Activated CD4-positive, alpha-beta T cell treated with anti-CD3 and anti-CD28 coated beads, Interleukin-2, amount 50 U/mL, for 24 hours (primary cell): ENCODE measurements around the gene TMEM263.
"Not testable (repeated sequence)": the region's sequence is repeated elsewhere in the genome, so short reads cannot be mapped to it uniquely, and the experiment has no call there.

Experiments used
- DNase-seq, 2 donors: peaks; one replicate each; pipeline ENCODE4 v3.0.0-alpha.2; 2020; ENCODE audit warnings: low read depth in 1 of 2, low spot score in 1 of 2

Gene TMEM263

GRCh38 chr12:106985479-106985878 lies 29.8 kb downstream of the TMEM263 start:
- no peak for DNase-seq

- DNase-seq, result no peak
These were observed 30.4 kb downstream of the TMEM263 start for GRCh38 chr12:106986135-106986534.

GRCh38 chr12:106986625-106987389 lies 31.1 kb downstream of the TMEM263 start, which contains the start of gene MTERF2:
Gene MTERF2, minus strand, starts transcription at chr12:106987146. Its CDS starts 8,432 bp downstream, at chr12:106978714.
- peak; percentile 62 to 78 for DNase-seq

GRCh38 chr12:106987846-106988245 lies 32.1 kb downstream of the TMEM263 start:
- no peak for DNase-seq

- no peak for DNase-seq
These were observed 39.0 kb downstream of the TMEM263 start for GRCh38 chr12:106994579-106995220.

GRCh38 chr12:106996102-106996501 lies 40.4 kb downstream of the TMEM263 start:
- DNase-seq, result not testable (repeated sequence)

- no peak for DNase-seq
These were observed 42.2 kb downstream of the TMEM263 start for GRCh38 chr12:106997916-106998315.

GRCh38 chr12:106999446-106999845 lies 43.7 kb downstream of the TMEM263 start:
- no peak for DNase-seq

GRCh38 chr12:107002665-107003064 lies 47.0 kb downstream of the TMEM263 start:
- not testable (repeated sequence) for DNase-seq

- no peak for DNase-seq
These were observed 51.7 kb downstream of the TMEM263 start for GRCh38 chr12:107007411-107007810.

- DNase-seq, result no peak
These were observed 55.8 kb downstream of the TMEM263 start for GRCh38 chr12:107011519-107011918.

- no peak for DNase-seq
These were observed 57.2 kb downstream of the TMEM263 start for GRCh38 chr12:107012736-107013425.

- no peak for DNase-seq
These were observed 58.3 kb downstream of the TMEM263 start for GRCh38 chr12:107014055-107014454.

GRCh38 chr12:107017042-107017441 lies 61.3 kb downstream of the TMEM263 start:
- DNase-seq, result no peak

- no peak for DNase-seq
These were observed 63.8 kb downstream of the TMEM263 start for GRCh38 chr12:107019546-107019945.
